Activated naive CD8-positive, alpha-beta T cell treated with anti-CD3 and anti-CD28 coated beads, Interleukin-2, amount 50 U/mL, for 24 hours (primary cell): ENCODE data around the gene ANK3.

Source experiments
- ATAC-seq: fragments of 150-1000 bp; cut with Tn5 transposase; one replicate; pipeline ENCODE4 v1.10.0; 2021
- DNase-seq: peaks from one replicate; pipeline ENCODE4 v3.0.0; 2021
- H3K27ac Mint-ChIP-seq: one replicate; pipeline ENCODE4 v1.8.0; 2021; ENCODE audit warnings: mild to moderate bottlenecking, mixed read lengths
- H3K27me3 Mint-ChIP-seq: one replicate; pipeline ENCODE4 v1.8.0; 2021; ENCODE audit warnings: mixed read lengths
- H3K36me3 Mint-ChIP-seq: one replicate; pipeline ENCODE4 v1.8.0; 2021; ENCODE audit warnings: low read depth, mixed read lengths
- H3K4me1 Mint-ChIP-seq: one replicate; pipeline ENCODE4 v1.8.0; 2021; ENCODE audit warnings: mixed read lengths
- H3K4me3 Mint-ChIP-seq: one replicate; pipeline ENCODE4 v1.8.0; 2021; ENCODE audit warnings: mild to moderate bottlenecking, moderate library complexity, mixed read lengths
- H3K9me3 Mint-ChIP-seq: one replicate; pipeline ENCODE4 v1.8.0; 2021; ENCODE audit warnings: mixed read lengths

Gene ANK3

DNA sequence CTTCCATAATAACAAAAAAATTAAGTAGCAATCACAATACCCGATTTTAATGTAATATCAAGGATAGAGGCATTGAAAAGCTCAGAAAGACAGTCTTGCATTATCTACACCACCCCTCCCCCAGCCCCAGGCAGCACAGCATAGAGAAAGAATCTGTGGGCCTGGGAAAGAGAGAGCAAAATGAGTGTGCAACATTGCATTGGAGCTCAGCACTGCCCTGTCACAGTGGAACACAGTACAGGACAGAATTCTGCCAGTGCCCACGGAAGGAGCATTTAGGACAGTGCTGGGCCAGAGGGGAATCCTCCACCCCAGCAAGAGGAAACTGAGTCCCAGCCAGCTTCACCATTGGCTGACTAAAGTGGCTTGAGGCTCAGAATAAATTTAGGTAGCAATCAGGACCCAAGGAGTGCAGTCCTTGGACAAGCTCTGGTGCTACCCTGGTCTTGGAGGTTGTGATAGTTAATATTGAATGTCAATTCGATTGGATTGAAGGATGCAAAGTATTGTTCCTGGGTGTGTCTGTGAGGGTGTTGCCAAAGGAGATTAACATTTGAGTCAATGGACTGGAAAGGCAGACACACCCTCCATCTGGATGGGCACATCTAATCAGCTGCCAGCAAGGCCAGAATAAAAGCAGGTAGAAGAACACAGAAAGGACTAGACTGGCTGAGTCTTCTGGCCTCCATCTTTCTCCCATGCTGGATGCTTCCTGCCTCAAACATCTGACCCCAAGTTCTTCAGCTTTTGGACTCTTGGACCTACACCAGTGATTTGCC, 234.4 kb downstream of the ANK3 start:
- no peaks in the 10 kb centered on the region for H3K4me1 Mint-ChIP-seq
- ATAC-seq, result no peak
- H3K27me3 Mint-ChIP-seq, result peaks cover 4% of the 10 kb centered on the region
- H3K9me3 Mint-ChIP-seq, result no peaks in the 10 kb centered on the region
- no peak overlapping the region for H3K27ac Mint-ChIP-seq
- no peak overlapping the region for H3K4me3 Mint-ChIP-seq
- DNase-seq, result no peak
- H3K36me3 Mint-ChIP-seq, result no peaks in the 10 kb centered on the region

DNA sequence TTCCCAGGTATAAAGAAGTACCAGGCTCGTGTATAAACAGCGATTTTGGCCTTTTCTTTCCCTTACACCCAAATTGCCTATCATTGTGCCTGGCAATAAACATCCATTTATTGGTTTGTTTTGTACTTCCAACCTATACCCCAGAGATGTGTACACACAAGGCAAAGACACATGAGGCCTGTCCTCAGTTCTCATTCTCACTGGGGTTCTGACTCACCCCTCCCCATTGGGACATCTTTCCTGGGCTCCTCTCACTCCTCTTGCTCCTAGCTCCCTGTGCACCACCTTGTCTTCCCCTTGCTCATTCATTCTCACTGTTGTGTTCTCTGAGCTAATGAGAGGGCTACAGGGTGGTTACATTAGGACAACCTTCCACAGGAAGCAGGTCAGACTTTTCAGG, 240.7 kb downstream of the ANK3 start:
- ATAC-seq (no peak), DNase-seq (no peak)
- no peaks in the 10 kb centered on the region for H3K36me3 Mint-ChIP-seq
- no peak overlapping the region for H3K27ac Mint-ChIP-seq
- no peaks in the 10 kb centered on the region for H3K27me3 Mint-ChIP-seq
- H3K4me1 Mint-ChIP-seq, result no peaks in the 10 kb centered on the region
- H3K9me3 Mint-ChIP-seq, result no peaks in the 10 kb centered on the region
- no peak overlapping the region for H3K4me3 Mint-ChIP-seq

DNA sequence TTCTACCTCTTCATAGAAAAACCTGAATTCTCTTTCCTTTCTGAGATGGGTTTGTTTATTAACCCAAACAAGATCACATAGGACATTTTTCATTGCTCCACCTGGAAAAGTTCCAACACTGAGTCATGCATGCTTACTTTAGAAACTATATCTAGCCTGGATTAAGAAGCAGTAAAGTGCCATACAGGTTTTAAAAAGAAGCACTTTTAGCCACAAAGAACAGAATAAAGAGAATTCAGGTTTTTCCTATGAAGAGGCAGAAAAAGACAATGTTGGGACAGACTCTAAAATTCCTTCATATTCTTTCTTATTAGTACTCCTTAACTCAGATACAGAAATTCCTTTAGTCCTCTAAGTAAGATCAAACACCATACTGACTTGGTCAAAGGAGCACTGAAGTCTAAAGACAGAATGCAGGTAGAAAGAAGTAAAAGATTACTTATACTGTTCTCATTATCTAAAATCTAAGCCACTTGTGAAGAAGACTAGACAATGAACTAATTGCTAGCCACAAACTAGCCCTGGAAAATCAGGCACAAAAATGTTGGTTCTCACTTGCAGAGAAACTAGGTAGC, 241.3 kb downstream of the ANK3 start:
- Mint-ChIP-seq H3K4me3 (no peak overlapping the region), H3K36me3 (no peaks in the 10 kb centered on the region), H3K9me3 (no peaks in the 10 kb centered on the region), H3K4me1 (no peaks in the 10 kb centered on the region), H3K27ac (no peak overlapping the region), H3K27me3 (no peaks in the 10 kb centered on the region)
- ATAC-seq (no peak), DNase-seq (no peak)

DNA sequence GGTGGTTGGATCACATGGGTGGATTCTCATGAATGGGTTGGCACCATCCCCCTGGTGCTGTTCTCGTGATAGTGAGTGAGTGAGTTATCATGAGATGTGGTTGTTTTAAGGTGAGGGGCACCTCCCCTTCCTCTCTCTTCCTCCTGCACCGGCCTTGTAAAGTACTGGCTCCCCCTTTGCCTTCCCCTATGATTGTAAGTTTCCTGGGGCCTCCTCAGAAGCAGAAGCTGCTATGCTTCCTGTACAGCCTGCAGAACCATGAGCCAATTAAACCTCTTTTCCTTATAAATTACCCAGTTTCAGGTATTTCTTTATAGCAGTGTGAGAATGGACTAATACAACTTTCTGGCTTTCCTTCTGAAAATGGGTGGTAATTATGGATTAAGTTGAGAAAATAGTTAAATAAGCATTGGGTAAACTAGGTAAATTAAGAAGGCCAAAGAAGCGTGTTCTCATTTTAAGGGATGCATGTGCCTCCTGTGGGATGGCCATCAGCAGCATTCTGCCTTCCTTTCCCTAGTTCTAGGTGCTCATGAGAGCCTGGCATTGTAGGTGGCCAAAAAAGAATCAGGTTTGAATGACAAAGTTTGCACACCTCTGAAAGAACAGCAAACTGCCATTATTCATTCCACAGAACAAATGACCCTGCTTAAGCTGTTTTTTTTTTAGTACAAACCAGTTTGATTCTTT, 242.0 kb downstream of the ANK3 start:
- Mint-ChIP-seq H3K27ac (no peak overlapping the region), H3K4me3 (no peak overlapping the region), H3K36me3 (no peaks in the 10 kb centered on the region), H3K27me3 (no peaks in the 10 kb centered on the region), H3K4me1 (no peaks in the 10 kb centered on the region), H3K9me3 (no peaks in the 10 kb centered on the region)
- DNase-seq (no peak), ATAC-seq (no peak)

DNA sequence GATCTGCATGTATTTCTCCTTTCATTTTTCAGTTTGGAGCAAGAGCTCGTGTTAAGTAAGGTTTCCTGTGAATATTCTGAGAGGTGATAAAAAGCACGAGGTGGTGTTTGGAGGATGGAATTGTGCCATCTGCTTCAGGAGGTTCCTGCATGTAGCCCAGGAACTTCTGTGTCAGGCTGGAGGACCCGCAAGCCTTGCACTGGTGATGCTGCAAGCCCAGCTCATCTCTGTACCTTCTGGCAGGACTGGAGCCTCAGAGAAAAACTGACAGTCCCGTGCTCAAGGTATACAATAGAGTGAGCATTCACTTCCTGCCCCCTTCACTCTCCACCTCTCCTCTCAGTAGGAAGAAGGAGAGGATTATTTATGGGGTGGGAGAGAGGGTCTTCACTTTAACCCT, 242.7 kb downstream of the ANK3 start:
- H3K9me3 Mint-ChIP-seq, result no peaks in the 10 kb centered on the region
- H3K27ac Mint-ChIP-seq, result no peak overlapping the region
- H3K4me1 Mint-ChIP-seq, result no peaks in the 10 kb centered on the region
- ATAC-seq (no peak), DNase-seq (no peak)
- H3K27me3 Mint-ChIP-seq, result no peaks in the 10 kb centered on the region
- H3K4me3 Mint-ChIP-seq, result no peak overlapping the region
- no peaks in the 10 kb centered on the region for H3K36me3 Mint-ChIP-seq

DNA sequence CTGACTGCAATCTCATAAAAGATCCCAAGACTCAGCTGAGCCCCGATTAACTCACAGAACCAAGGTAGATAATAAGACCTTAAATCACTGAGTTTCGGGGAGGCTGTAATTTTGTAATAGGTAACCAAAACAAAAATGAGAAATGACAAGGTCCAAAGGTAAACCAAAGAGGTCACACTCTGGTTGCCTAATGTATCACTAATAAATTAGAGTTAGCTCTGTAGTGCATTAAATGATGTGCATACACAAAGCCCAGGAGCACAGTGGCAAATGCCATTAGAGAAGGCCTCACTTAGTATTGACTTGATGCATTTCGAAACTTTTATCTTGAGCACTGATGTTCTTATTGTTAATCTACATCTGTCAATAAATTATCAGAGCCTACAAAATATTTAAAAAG, 245.6 kb downstream of the ANK3 start:
- Mint-ChIP-seq H3K27ac (no peak overlapping the region), H3K9me3 (no peaks in the 10 kb centered on the region)

DNA sequence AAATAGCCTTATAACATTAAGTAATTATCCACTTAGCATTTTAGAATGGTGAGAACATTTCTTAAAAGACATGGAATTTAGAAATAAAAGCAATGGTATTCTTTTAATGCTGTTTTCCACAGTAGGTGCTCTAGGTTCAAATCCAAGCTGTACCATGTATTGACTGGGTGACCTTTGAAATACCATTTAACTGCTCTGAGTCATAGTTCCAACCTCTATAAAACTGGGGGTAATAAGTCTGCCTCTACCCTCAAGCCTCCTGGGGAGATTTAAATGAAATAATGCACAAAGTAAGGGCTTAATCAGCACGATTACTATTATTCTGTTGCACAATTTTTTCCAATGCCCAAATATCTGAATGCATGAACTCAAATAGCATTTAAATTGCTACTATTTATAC, 246.9 kb downstream of the ANK3 start:
- ATAC-seq, result no peak
- H3K9me3 Mint-ChIP-seq, result no peaks in the 10 kb centered on the region
- H3K4me3 Mint-ChIP-seq, result no peak overlapping the region
- H3K4me1 Mint-ChIP-seq, result no peaks in the 10 kb centered on the region
- no peaks in the 10 kb centered on the region for H3K36me3 Mint-ChIP-seq
- DNase-seq, result no peak
- H3K27ac Mint-ChIP-seq, result no peak overlapping the region
- no peaks in the 10 kb centered on the region for H3K27me3 Mint-ChIP-seq

More for the DNA sequence above, 245.6 kb downstream of the ANK3 start:
- DNase-seq (no peak), ATAC-seq (no peak)
- Mint-ChIP-seq H3K36me3 (no peaks in the 10 kb centered on the region), H3K4me3 (no peak overlapping the region), H3K4me1 (no peaks in the 10 kb centered on the region), H3K27me3 (no peaks in the 10 kb centered on the region)

DNA sequence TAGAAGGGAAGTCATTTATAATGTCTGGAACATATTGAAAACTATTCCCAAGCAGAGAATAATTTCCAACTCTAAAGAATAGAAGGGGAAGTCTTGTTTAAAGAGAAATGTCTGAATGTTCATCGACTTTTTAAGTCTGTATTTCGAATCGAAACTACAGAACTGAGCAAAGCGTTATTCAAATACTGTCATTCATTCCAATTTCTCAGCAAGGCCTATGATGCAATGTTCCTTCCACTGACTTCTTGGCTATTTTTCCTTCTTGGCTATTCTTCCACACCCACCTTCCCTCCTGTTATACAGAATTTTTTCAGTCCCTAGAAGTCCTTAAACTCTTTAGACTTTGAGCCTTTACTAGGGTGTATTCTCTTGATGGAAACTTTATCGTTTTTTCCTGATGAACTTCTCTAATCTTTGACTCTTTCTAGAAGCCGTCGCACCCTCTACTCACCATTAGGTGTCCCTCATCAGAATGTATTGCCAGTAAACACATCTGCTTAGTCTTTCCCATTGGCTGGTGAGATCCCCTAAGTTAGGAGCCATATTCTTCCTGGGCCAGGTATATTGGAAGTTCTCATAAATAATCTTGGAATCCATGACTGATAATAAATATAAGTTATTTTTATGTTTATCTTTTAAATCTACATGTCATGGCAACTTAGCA, 247.6 kb downstream of the ANK3 start:
- Mint-ChIP-seq H3K36me3 (no peaks in the 10 kb centered on the region), H3K27ac (no peak overlapping the region), H3K4me1 (no peaks in the 10 kb centered on the region), H3K4me3 (no peak overlapping the region), H3K27me3 (no peaks in the 10 kb centered on the region), H3K9me3 (no peaks in the 10 kb centered on the region)
- no peak for DNase-seq
- no peak for ATAC-seq

DNA sequence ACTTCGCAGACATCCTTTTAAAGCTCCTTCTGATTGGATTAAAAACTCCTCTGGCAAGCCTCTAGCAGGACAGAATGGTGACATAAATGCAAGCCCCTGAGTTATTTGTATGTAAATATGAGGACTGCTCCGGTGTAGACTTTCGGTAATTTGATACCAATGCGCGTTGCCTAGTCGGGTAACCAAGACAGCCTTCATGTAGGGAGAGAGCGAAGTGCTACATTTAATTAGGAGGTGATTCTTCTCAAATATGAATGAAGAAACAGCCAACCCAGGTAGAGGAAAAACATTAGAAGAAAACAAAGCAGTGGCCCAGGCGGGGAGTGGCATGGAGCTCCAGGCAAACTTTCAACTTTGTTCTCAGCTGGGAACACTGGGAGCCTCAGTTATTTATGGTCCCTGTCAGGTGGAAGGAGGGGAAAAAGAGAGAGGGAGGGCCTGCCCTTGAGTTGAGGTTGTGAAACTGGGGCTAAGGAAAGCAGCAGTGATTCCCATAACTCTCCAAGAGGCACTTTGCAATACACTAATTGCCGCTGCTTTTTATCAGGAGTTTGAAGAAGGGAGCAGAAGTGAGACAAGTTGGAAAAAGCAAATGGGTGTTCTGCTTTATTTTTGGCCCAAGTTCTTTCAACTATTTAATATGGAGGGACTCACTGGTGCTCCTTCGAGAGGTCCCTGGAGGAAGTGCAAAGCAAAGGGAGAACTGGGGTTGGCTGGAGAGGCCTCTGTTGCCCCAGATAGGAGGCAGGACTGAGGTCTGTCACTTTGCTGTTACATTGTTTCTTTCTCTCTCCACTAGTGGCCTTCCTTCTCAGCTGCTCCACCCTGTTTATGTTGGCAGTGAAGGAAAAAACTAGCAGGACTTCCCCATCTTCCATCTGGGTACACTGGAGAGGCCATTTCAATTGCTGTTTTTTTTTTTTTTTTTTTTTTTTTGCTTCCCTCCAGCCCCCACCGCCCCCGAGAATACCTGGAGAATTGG, 248.7 kb downstream of the ANK3 start:
- no peak overlapping the region for H3K4me3 Mint-ChIP-seq
- no peaks in the 10 kb centered on the region for H3K36me3 Mint-ChIP-seq
- H3K27me3 Mint-ChIP-seq, result no peaks in the 10 kb centered on the region
- no peaks in the 10 kb centered on the region for H3K9me3 Mint-ChIP-seq
- no peak for ATAC-seq
- no peak for DNase-seq
- no peaks in the 10 kb centered on the region for H3K4me1 Mint-ChIP-seq
- H3K27ac Mint-ChIP-seq, result no peak overlapping the region

DNA sequence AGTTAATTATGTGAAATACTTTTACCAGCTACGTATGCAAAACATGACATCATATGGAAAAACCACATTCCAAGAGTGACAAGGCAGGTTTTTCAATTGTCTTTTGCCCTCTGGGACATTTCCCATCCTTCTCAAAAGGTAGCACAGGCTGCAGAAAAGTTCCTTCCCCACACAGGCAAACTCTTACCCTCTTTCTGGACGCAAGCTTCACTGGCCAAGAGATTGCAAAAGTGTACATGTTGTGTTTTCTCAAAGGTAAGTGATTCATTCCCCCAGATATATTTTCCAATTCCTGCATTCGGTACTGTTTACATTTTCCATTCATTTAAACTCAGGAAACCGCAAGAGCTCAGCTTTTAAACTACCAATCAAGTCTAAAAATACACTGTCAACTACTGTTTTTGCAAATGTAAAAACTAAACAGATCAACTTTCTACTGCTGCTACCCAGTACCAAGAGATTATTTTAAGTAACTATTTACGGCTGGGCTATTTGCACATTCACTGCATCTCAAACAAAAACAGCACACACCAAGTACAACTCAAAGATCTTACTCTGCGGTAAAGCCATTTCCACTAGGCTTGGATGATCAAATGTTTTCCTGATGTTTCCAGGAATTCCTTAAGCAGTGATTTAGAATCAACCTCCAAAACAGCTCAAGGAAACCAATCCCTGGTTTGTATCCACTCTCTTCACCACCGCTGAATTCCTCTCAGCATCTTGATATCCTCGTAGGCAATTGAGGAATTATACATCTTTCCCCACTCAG, 249.7 kb downstream of the ANK3 start:
- ATAC-seq (no peak), DNase-seq (no peak)
- Mint-ChIP-seq H3K4me1 (no peaks in the 10 kb centered on the region), H3K27me3 (no peaks in the 10 kb centered on the region), H3K36me3 (no peaks in the 10 kb centered on the region), H3K9me3 (no peaks in the 10 kb centered on the region), H3K4me3 (no peak overlapping the region), H3K27ac (no peak overlapping the region)

DNA sequence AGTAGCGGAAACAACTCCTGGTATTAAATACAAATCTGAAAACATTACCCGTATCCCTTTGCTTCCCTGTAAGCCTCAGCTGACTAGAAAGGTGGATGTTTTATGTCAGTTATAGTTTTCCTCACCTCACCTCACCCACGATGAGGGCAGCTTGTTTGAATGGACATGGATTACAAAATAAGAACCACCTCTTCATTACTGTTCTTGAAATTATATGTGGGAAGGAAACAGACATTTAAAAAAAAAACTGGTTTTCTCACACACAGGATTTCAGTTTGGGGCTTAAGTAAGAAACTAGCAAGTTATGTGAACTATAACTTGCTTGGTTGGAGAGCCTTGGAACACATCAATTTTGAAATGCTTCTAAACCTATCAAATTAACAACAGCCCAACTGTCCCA, 250.4 kb downstream of the ANK3 start:
- no peaks in the 10 kb centered on the region for H3K36me3 Mint-ChIP-seq
- no peak for ATAC-seq
- H3K9me3 Mint-ChIP-seq, result no peaks in the 10 kb centered on the region
- H3K4me1 Mint-ChIP-seq, result no peaks in the 10 kb centered on the region
- no peaks in the 10 kb centered on the region for H3K27me3 Mint-ChIP-seq
- no peak for DNase-seq
- H3K27ac Mint-ChIP-seq, result no peak overlapping the region
- H3K4me3 Mint-ChIP-seq, result no peak overlapping the region

DNA sequence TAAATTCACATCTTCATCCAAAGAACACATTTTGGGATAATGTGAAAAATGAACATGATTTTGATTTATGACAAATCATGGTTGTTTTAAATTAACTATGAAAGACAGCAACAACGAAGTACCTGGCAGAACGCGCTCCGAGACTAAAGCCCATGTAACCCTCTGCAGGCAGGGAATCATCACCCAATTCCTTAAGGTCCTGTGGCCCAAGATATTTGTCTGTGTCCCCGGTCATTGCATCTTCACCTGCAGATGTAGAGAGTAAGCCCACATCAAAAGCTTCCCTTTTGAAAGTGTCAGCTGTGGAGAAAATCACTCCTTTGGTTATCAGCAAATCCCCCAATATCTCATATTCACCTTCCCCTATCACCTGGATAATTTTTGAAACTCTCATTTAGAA, 250.8 kb downstream of the ANK3 start:
- no peak for ATAC-seq
- Mint-ChIP-seq H3K27ac (no peak overlapping the region), H3K36me3 (no peaks in the 10 kb centered on the region), H3K4me1 (no peaks in the 10 kb centered on the region), H3K9me3 (no peaks in the 10 kb centered on the region), H3K27me3 (no peaks in the 10 kb centered on the region), H3K4me3 (no peak overlapping the region)
- DNase-seq, result no peak

DNA sequence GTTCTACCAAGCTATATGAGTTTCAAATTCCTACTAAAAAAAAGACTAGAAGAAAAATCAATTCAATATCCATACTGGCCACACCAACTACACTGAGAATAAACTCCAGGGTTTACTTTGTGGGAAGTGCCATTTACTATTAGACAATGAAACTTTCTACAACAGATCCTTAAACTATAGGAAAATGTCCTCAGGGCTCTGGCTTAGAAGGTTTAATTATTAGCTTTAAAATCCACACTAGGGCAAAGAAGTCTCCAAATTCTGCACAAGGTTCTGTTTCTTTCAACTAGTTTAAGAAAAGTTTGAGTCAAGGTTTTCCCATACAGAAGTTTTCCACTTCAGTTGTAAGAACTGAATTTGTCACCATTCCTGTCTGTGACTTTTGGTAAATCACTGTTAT, 251.6 kb downstream of the ANK3 start:
- Mint-ChIP-seq H3K4me3 (no peak overlapping the region), H3K27me3 (no peaks in the 10 kb centered on the region), H3K27ac (no peak overlapping the region), H3K9me3 (no peaks in the 10 kb centered on the region), H3K4me1 (no peaks in the 10 kb centered on the region), H3K36me3 (no peaks in the 10 kb centered on the region)
- ATAC-seq, result no peak
- DNase-seq, result no peak
